Astrocyte of the spinal cord (primary cell): ENCODE results near the gene CIRBP.

Experiments used
- DNase-seq: peaks from one replicate; pipeline ENCODE4 v3.0.0; 2011; ENCODE audit warnings: low read depth, low spot score
- H3K4me3 ChIP-seq: 2 replicates; pipeline ENCODE4 v1.5.1; 2011; ENCODE audit warnings: low read depth, mild to moderate bottlenecking, low read length, moderate library complexity
- CTCF ChIP-seq: IDR thresholded peaks from 2 replicates; pipeline ENCODE4 v1.5.1; 2012; ENCODE audit warnings: low read depth, mild to moderate bottlenecking, low read length, inconsistent platforms
- in situ Hi-C: cut with HindIII; loops from 2 replicates; pipeline ENCODE4 v1.10.0; 2017; ENCODE audit warnings: low sequenced_read_pairs

Gene CIRBP

GRCh38 chr19:1223018-1223855 lies 45.9 kb upstream of the CIRBP start:
- no peak overlapping the region for H3K4me3 ChIP-seq
- DNase-seq = peak; percentile 37
- in situ Hi-C loops = no loop called here
- peak; percentile 60 for TF ChIP-seq CTCF

GRCh38 chr19:1224047-1224825 lies 44.9 kb upstream of the CIRBP start:
- H3K4me3 ChIP-seq = no peak overlapping the region
- in situ Hi-C loops = no loop called here
- DNase-seq = no peak

GRCh38 chr19:1224847-1225246 lies 44.3 kb upstream of the CIRBP start:
- no peak overlapping the region for H3K4me3 ChIP-seq
- DNase-seq = no peak
- no peak for TF ChIP-seq CTCF
- in situ Hi-C loops = no loop called here

More at GRCh38 chr19:1224047-1224825, 44.9 kb upstream of the CIRBP start:
- no peak for TF ChIP-seq CTCF

- no peak for TF ChIP-seq CTCF
Measured at GRCh38 chr19:1225440-1226226, 43.5 kb upstream of the CIRBP start.

GRCh38 chr19:1226227-1226518 lies 43.0 kb upstream of the CIRBP start:
- no peak for TF ChIP-seq CTCF
- H3K4me3 ChIP-seq = no peak overlapping the region
- no peak for DNase-seq
- in situ Hi-C loops = no loop called here

More at GRCh38 chr19:1225440-1226226, 43.5 kb upstream of the CIRBP start:
- in situ Hi-C loops = no loop called here
- no peak for DNase-seq
- no peak overlapping the region for H3K4me3 ChIP-seq

GRCh38 chr19:1226522-1227303 lies 42.4 kb upstream of the CIRBP start:
- in situ Hi-C loops = no loop called here
- no peak overlapping the region for H3K4me3 ChIP-seq
- TF ChIP-seq CTCF = no peak
- DNase-seq = no peak
